ENCODE results near the gene WBP4. TPM values are rescaled to one million over a fixed set of nuclear protein-coding genes. Genes with fewer than 3 reads are reported as not detected.

Gene WBP4
- total RNA-seq, 1 donor from 2014 or later = 12.2 TPM

- no peak for DNase-seq
These were observed 11.5 kb upstream of the WBP4 start for GRCh38 chr13:41049480-41050440.

- DNase-seq = no peak
These were observed 8.9 kb upstream of the WBP4 start for GRCh38 chr13:41052441-41052840.

GRCh38 chr13:41053384-41053826 lies 7.9 kb upstream of the WBP4 start:
- DNase-seq = no peak

- DNase-seq = no peak
These were observed 7.0 kb upstream of the WBP4 start for GRCh38 chr13:41054212-41054877.

GRCh38 chr13:41054919-41055619 lies 6.2 kb upstream of the WBP4 start:
- DNase-seq = no peak

GRCh38 chr13:41056194-41056593 lies 5.1 kb upstream of the WBP4 start:
- no peak for DNase-seq

- no peak for DNase-seq
These were observed 4.2 kb upstream of the WBP4 start for GRCh38 chr13:41056826-41057711.

- DNase-seq = no peak
These were observed 2.8 kb upstream of the WBP4 start for GRCh38 chr13:41058295-41059070.

- DNase-seq = no peak
These were observed 1.7 kb upstream of the WBP4 start for GRCh38 chr13:41059456-41060081.

GRCh38 chr13:41060082-41060723 lies 1.1 kb upstream of the WBP4 start:
- DNase-seq = peak; percentile 81

- peak; percentile 78 for DNase-seq
These were observed 610 bp upstream of the WBP4 start for GRCh38 chr13:41060724-41061074.

GRCh38 chr13:41061914-41062837 lies 867 bp downstream of the WBP4 start:
- no peak for DNase-seq

- no peak for DNase-seq
These were observed 3.2 kb downstream of the WBP4 start for GRCh38 chr13:41064493-41064892.

- DNase-seq = no peak
These were observed 3.8 kb downstream of the WBP4 start for GRCh38 chr13:41065078-41065477.

- no peak for DNase-seq
These were observed 13.2 kb downstream of the WBP4 start for GRCh38 chr13:41074523-41074922.

- no peak for DNase-seq
These were observed 13.7 kb downstream of the WBP4 start for GRCh38 chr13:41075034-41075433.

- no peak for DNase-seq
These were observed 14.2 kb downstream of the WBP4 start for GRCh38 chr13:41075485-41075884.

- DNase-seq = no peak
These were observed 16.2 kb downstream of the WBP4 start for GRCh38 chr13:41077475-41077874.

- no peak for DNase-seq
These were observed 18.4 kb downstream of the WBP4 start for GRCh38 chr13:41079725-41080124.

Measured in occipital lobe (tissue), 2 donors.